A549 (cell line): ENCODE data around the gene YIPF3.

ENCODE experiments used
- CTCF ChIP-seq: fragments of >200 bp; sonication (Bioruptor Twin); formaldehyde crosslinking; IDR thresholded peaks from 3 replicates; pipeline ENCODE4 v1.5.1; 2016
- EP300 ChIP-seq, 2 experiments: fragments of >200 bp; sonication (Bioruptor Twin); formaldehyde crosslinking; IDR thresholded peaks; 2 replicates in 1 of 2; 3 replicates in 1 of 2; pipeline ENCODE4 v1.6.1; 2016 to 2017
- ESRRA ChIP-seq: fragments of 150-350 bp; IDR thresholded peaks from 2 replicates; pipeline ENCODE4 v1.6.1; 2014; ENCODE audit warnings: mild to moderate bottlenecking, low read length, borderline replicate concordance
- HDAC2 ChIP-seq: fragments of 200-600 bp; sonication (generic); IDR thresholded peaks from 2 replicates; pipeline ENCODE4 v1.6.1; 2016
- MAZ ChIP-seq: fragments of 150-350 bp; IDR thresholded peaks from 2 replicates; pipeline ENCODE4 v1.6.1; 2014; ENCODE audit warnings: antibody characterized with exemption, low read depth, low read length, borderline replicate concordance
- RFX5 ChIP-seq: fragments of 450-650 bp; IDR thresholded peaks from 2 replicates; pipeline ENCODE4 v1.7.1; 2014; ENCODE audit warnings: antibody characterized with exemption, mild to moderate bottlenecking, moderate library complexity

- TF ChIP-seq CTCF (no peak), EP300 (IDR thresholded peaks at IDR 0.05) (no peak), RFX5 (no peak), MAZ (no peak), ESRRA (no peak), HDAC2 (no peak)
Observed at GRCh38 chr6:43510827-43511163, 5.9 kb downstream of the YIPF3 start.
